HEK293 (cell line): ENCODE results near the gene BET1.

Experiments used
- CTCF ChIA-PET: fragments of 350-600 bp; formaldehyde crosslinking; extraction: SDS; loops from one replicate; lab custom pipeline; 2021; ENCODE audit warnings: antibody characterized with exemption; lab: Yijun Ruan, JAX
- POLR2A ChIA-PET: fragments of 300-600 bp; formaldehyde crosslinking; extraction: SDS; loops from one replicate; lab custom pipeline; 2020; ENCODE audit warnings: antibody characterized with exemption, inconsistent platforms; lab: Yijun Ruan, JAX
- H3K27ac ChIP-seq: fragments of 200-500 bp; sonication (Bioruptor generic); 2 replicates; pipeline ENCODE4 v1.5.1; 2014; ENCODE audit warnings: low read depth, low read length, control low read depth, inconsistent platforms; ENCODE audit errors: extremely low read depth
- H3K36me3 ChIP-seq, 2 experiments: fragments of 200-500 bp in 1 of 2; sonication (Bioruptor generic) in 1 of 2; 1 replicate in 1 of 2; 2 replicates in 1 of 2; pipeline ENCODE4 v1.5.1; 2014 to 2017; ENCODE audit warnings: inconsistent platforms in 2 of 2, low read length in 2 of 2; ENCODE audit not compliant: control insufficient read depth in 2 of 2, insufficient read depth in 1 of 2
- H3K4me1 ChIP-seq: fragments of 200-500 bp; sonication (Bioruptor generic); 2 replicates; pipeline ENCODE4 v1.5.1; 2014; ENCODE audit warnings: mild to moderate bottlenecking, low read length, inconsistent platforms; ENCODE audit not compliant: control insufficient read depth, insufficient read depth
- H3K4me3 ChIP-seq: 2 replicates; pipeline ENCODE4 v1.5.1; 2011; ENCODE audit warnings: low read depth, mild to moderate bottlenecking, control low read depth, low read length, moderate library complexity
- H3K9me3 ChIP-seq: fragments of 200-500 bp; sonication (Bioruptor generic); 2 replicates; pipeline ENCODE4 v1.5.1; 2014; ENCODE audit warnings: low read depth, low read length, inconsistent platforms; ENCODE audit not compliant: control insufficient read depth, insufficient read depth
- FEZF1 ChIP-seq: fragments of 450-650 bp; formaldehyde crosslinking; IDR thresholded peaks from 2 replicates; pipeline ENCODE4 v1.5.1; 2016; ENCODE audit warnings: missing biosample characterization, missing genetic modification characterization
- MEIS1 ChIP-seq: sonication (generic); formaldehyde crosslinking; IDR thresholded peaks from 2 replicates; pipeline ENCODE4 v1.8.1; 2022; ENCODE audit warnings: missing genetic modification reagents, mild to moderate bottlenecking, borderline replicate concordance
- ZIC2 ChIP-seq: fragments of 450-650 bp; formaldehyde crosslinking; IDR thresholded peaks from 2 replicates; pipeline ENCODE4 v1.5.1; 2016; ENCODE audit warnings: missing biosample characterization, missing genetic modification characterization
- ZNF121 ChIP-seq: fragments of 450-650 bp; formaldehyde crosslinking; IDR thresholded peaks from 2 replicates; pipeline ENCODE4 v1.5.1; 2016; ENCODE audit warnings: missing biosample characterization, missing genetic modification characterization
- ZNF23 ChIP-seq: fragments of 450-650 bp; formaldehyde crosslinking; IDR thresholded peaks from 2 replicates; pipeline ENCODE4 v1.5.1; 2016; ENCODE audit warnings: missing biosample characterization, missing genetic modification characterization, borderline replicate concordance
- ZNF623 ChIP-seq: fragments of 450-650 bp; formaldehyde crosslinking; IDR thresholded peaks from 2 replicates; pipeline ENCODE4 v1.5.1; 2016; ENCODE audit warnings: missing biosample characterization, missing genetic modification characterization
- ZNF777 ChIP-seq: fragments of 450-650 bp; formaldehyde crosslinking; IDR thresholded peaks from 2 replicates; pipeline ENCODE4 v1.5.1; 2017; ENCODE audit warnings: missing biosample characterization, missing genetic modification characterization, borderline replicate concordance
- TF ChIP-seq, protein P1 (sequence below): fragments of 450-650 bp; formaldehyde crosslinking; IDR thresholded peaks from 2 replicates; pipeline ENCODE4 v1.5.1; 2016; ENCODE audit warnings: missing biosample characterization, missing genetic modification characterization, low read depth
- TF ChIP-seq, protein P2 (sequence below): fragments of 450-650 bp; formaldehyde crosslinking; IDR thresholded peaks from 2 replicates; pipeline ENCODE4 v1.5.1; 2017; ENCODE audit warnings: missing biosample characterization, missing genetic modification characterization
- TF ChIP-seq, protein P3 (sequence below): fragments of 450-650 bp; formaldehyde crosslinking; IDR thresholded peaks from 2 replicates; pipeline ENCODE4 v1.5.1; 2016; ENCODE audit warnings: missing biosample characterization, missing genetic modification characterization, borderline replicate concordance

The BET1 gene

DNA sequence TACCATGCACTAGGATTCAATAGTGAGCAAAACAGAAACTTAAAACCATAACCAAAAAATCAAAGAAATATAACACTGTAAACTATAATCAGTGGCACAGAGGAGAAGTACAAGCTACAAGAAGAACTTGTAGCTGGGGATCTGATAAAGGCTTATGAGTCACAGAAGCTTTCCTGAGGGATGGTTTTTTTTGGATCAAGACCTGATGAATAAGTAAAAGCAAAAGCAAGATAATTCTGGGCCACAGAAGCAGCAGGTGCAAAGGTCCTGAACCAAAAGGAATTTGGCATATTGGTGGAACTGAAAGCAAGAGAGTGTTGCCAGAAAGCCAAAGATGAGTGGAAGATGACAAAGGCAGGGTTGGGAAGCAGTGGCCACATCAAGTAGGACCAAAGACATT lies 37.4 kb upstream of the BET1 start:
- Histone ChIP-seq H3K36me3 (no peaks in the 10 kb centered on the region), H3K9me3 (no peaks in the 10 kb centered on the region), H3K4me3 (no peak overlapping the region), H3K4me1 (peaks cover 9% of the 10 kb centered on the region; the same call in 1 of the 2 replicates), H3K27ac (no peak overlapping the region)
- CTCF ChIA-PET: interaction anchor here (0.6 kb wide), 1 partner anchor 876 kb away, joined by 3 read pairs; no protein-coding TSS in a partner anchor
- TF ChIP-seq, protein P1, sequence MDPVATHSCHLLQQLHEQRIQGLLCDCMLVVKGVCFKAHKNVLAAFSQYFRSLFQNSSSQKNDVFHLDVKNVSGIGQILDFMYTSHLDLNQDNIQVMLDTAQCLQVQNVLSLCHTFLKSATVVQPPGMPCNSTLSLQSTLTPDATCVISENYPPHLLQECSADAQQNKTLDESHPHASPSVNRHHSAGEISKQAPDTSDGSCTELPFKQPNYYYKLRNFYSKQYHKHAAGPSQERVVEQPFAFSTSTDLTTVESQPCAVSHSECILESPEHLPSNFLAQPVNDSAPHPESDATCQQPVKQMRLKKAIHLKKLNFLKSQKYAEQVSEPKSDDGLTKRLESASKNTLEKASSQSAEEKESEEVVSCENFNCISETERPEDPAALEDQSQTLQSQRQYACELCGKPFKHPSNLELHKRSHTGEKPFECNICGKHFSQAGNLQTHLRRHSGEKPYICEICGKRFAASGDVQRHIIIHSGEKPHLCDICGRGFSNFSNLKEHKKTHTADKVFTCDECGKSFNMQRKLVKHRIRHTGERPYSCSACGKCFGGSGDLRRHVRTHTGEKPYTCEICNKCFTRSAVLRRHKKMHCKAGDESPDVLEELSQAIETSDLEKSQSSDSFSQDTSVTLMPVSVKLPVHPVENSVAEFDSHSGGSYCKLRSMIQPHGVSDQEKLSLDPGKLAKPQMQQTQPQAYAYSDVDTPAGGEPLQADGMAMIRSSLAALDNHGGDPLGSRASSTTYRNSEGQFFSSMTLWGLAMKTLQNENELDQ: no peak
- TF ChIP-seq ZNF623 (tag by site-specific recombination): peak; percentile 63
- POLR2A ChIA-PET: no interaction called here

DNA sequence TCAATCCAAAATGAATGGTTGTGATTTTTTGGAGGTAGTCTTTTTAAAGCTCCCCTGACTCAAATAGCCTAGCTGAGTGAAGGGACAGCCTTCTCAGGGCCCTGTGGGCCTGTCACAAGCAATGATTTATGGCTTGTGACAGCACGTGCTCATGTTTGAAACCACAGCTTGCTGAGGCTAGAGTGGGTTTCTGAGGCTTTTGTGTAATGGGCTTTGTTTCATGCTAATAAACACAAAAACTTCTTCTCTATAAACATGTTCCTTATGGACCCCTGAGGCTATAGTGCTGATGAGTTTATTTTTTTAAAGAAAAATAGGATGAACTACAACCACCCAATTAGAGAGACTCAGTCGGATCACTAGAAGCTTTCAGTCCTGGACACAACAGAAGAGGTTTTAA lies 36.1 kb upstream of the BET1 start:
- Histone ChIP-seq H3K36me3 (no peaks in the 10 kb centered on the region), H3K27ac (no peak overlapping the region; the same call in 1 of the 2 replicates), H3K4me3 (no peak overlapping the region), H3K9me3 (no peaks in the 10 kb centered on the region), H3K4me1 (peaks cover 9% of the 10 kb centered on the region; the same call in 1 of the 2 replicates)
- CTCF ChIA-PET: interaction anchor here (0.7 kb wide), 1 partner anchor 13 kb away, joined by 4 read pairs; no protein-coding TSS in a partner anchor
- POLR2A ChIA-PET: no interaction called here
- TF ChIP-seq FEZF1 (tag by site-specific recombination) (0 out of 2 replicates have a peak, but pooled peaks have one; percentile 13), ZIC2 (peak; percentile 47), ZNF121 (tag by site-specific recombination) (no peak), MEIS1 (peak; percentile 93)
- TF ChIP-seq, protein P2, sequence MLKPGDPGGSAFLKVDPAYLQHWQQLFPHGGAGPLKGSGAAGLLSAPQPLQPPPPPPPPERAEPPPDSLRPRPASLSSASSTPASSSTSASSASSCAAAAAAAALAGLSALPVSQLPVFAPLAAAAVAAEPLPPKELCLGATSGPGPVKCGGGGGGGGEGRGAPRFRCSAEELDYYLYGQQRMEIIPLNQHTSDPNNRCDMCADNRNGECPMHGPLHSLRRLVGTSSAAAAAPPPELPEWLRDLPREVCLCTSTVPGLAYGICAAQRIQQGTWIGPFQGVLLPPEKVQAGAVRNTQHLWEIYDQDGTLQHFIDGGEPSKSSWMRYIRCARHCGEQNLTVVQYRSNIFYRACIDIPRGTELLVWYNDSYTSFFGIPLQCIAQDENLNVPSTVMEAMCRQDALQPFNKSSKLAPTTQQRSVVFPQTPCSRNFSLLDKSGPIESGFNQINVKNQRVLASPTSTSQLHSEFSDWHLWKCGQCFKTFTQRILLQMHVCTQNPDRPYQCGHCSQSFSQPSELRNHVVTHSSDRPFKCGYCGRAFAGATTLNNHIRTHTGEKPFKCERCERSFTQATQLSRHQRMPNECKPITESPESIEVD (tag by site-specific recombination): peak; percentile 51

DNA sequence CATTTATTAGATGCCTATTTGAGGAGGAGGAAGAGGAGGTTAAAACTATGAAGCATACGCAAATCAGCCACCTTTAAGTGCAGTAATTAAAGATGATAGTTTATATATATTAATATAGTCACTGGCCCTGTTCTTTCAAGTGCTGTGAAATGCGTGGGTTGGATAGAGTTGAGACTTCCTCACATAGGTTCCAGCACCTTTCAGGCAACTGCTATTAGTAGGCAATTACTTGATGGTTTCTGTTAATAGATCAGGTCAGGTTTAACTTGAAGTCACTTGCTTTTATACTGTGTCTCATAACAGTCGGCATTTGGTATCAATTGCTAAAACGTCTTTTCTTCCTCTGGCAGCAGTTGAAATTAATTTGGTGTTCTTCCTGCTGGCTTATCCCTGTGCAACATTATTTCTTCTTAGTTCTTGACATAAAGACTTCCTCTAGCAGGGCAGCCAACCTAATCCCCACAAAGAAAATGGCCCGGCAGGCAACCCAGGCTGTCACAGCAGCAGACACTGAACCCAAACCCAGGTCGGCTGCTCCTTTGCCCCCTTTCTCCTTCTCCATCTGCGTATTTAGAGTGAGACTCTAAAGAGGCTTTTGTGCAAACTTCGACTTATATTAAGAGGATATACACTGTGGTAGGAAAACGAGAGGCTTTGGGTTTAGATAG lies 35.3 kb upstream of the BET1 start:
- no peak for TF ChIP-seq ZNF23 (tag by site-specific recombination)
- TF ChIP-seq, protein P3, sequence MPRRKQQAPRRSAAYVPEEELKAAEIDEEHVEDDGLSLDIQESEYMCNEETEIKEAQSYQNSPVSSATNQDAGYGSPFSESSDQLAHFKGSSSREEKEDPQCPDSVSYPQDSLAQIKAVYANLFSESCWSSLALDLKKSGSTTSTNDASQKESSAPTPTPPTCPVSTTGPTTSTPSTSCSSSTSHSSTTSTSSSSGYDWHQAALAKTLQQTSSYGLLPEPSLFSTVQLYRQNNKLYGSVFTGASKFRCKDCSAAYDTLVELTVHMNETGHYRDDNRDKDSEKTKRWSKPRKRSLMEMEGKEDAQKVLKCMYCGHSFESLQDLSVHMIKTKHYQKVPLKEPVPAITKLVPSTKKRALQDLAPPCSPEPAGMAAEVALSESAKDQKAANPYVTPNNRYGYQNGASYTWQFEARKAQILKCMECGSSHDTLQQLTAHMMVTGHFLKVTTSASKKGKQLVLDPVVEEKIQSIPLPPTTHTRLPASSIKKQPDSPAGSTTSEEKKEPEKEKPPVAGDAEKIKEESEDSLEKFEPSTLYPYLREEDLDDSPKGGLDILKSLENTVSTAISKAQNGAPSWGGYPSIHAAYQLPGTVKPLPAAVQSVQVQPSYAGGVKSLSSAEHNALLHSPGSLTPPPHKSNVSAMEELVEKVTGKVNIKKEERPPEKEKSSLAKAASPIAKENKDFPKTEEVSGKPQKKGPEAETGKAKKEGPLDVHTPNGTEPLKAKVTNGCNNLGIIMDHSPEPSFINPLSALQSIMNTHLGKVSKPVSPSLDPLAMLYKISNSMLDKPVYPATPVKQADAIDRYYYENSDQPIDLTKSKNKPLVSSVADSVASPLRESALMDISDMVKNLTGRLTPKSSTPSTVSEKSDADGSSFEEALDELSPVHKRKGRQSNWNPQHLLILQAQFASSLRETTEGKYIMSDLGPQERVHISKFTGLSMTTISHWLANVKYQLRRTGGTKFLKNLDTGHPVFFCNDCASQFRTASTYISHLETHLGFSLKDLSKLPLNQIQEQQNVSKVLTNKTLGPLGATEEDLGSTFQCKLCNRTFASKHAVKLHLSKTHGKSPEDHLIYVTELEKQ (tag by site-specific recombination): no peak
- TF ChIP-seq ZNF777 (tag by site-specific recombination): no peak
- ChIA-PET CTCF (interaction anchor here (0.8 to 1.8 kb wide), 2 partner anchors 48 to 798 kb away, joined by 3 to 6 read pairs; no protein-coding TSS in a partner anchor), POLR2A (no interaction called here)
- Histone ChIP-seq H3K27ac (no peak overlapping the region), H3K9me3 (no peaks in the 10 kb centered on the region), H3K4me3 (no peak overlapping the region), H3K36me3 (no peaks in the 10 kb centered on the region), H3K4me1 (peaks cover 9% of the 10 kb centered on the region; the same call in 1 of the 2 replicates)
